Body of pancreas (tissue), 4 donors: ENCODE data around the gene PDE3A.

Experiments
- POLR2A ChIP-seq, 3 donors: fragments of 450-650 bp; IDR thresholded peaks; one replicate each; pipeline ENCODE4 v1.6.1; 2016; ENCODE audit warnings: antibody characterized with exemption in 3 of 3, mild to moderate bottlenecking in 2 of 3
- TF ChIP-seq, protein P1 (sequence below), 7 experiments: fragments of 450-650 bp in 4 of 7; fragments of 200-600 bp in 3 of 7; sonication (generic) in 3 of 7; IDR thresholded peaks; one replicate each; pipeline ENCODE4 v1.5.1; 2016 to 2019; ENCODE audit warnings: antibody characterized with exemption in 7 of 7

DNA sequence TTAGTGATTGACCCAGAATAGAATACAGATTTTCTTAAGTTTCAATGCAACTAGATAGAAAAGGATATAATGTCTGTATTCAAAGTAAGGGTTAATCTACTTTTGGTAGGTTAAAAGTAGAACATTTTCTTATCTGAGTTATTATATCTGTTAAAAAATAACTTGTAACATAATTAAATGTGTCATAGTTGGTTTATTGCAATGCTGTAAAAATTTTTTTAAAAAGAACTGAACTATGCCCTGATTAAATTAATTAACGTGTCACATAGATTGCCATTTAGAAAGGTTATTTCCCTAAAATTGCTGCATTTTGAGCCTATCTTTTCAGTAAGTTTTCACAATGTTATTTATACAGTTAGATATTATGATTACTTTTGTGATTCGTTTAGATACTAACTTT lies 89.2 kb downstream of the PDE3A start:
- TF ChIP-seq POLR2A (IDR thresholded peaks at IDR 0.05), result no peak
- TF ChIP-seq, protein P1, sequence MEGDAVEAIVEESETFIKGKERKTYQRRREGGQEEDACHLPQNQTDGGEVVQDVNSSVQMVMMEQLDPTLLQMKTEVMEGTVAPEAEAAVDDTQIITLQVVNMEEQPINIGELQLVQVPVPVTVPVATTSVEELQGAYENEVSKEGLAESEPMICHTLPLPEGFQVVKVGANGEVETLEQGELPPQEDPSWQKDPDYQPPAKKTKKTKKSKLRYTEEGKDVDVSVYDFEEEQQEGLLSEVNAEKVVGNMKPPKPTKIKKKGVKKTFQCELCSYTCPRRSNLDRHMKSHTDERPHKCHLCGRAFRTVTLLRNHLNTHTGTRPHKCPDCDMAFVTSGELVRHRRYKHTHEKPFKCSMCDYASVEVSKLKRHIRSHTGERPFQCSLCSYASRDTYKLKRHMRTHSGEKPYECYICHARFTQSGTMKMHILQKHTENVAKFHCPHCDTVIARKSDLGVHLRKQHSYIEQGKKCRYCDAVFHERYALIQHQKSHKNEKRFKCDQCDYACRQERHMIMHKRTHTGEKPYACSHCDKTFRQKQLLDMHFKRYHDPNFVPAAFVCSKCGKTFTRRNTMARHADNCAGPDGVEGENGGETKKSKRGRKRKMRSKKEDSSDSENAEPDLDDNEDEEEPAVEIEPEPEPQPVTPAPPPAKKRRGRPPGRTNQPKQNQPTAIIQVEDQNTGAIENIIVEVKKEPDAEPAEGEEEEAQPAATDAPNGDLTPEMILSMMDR (IDR thresholded peaks at IDR 0.05), result no peak
